Choroid plexus epithelial cell (primary cell): Measurements from ENCODE around the gene LRRC36.

ENCODE experiments used
- DNase-seq: peaks from one replicate; pipeline ENCODE4 v3.0.0-alpha.2; 2010; ENCODE audit warnings: low read depth
- H3K4me3 ChIP-seq: 2 replicates; pipeline ENCODE4 v1.5.1; 2011; ENCODE audit warnings: low read depth, mild to moderate bottlenecking, control low read depth, low read length, moderate library complexity
- TF ChIP-seq, protein P1 (sequence below): conservative IDR thresholded peaks from 2 replicates; pipeline ENCODE4 v1.5.1; 2011; ENCODE audit warnings: low read depth, mild to moderate bottlenecking, control low read depth, inconsistent platforms, low read length, moderate library complexity

The LRRC36 gene

DNA sequence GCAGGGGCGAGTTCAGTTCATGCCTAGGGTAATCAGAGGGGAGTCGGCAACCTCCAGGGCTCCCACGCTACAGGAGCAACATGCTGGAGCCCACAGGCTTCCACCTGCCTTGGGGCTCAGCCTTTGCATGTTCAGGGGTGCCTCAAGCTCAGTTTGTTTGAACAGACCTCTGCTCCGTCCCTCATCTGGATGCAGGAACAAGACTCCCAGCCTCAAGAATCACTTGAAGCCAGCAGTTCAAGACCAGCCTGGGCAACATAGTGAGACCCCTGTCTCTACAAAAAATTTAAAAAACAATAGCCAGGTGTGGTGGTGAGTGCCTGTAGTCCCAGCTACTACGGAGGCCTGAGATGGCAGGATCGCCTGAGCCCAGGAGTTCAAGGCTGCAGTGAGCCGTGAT is 99.4 kb downstream of the LRRC36 start:
- DNase-seq, result no peak
- TF ChIP-seq, protein P1, sequence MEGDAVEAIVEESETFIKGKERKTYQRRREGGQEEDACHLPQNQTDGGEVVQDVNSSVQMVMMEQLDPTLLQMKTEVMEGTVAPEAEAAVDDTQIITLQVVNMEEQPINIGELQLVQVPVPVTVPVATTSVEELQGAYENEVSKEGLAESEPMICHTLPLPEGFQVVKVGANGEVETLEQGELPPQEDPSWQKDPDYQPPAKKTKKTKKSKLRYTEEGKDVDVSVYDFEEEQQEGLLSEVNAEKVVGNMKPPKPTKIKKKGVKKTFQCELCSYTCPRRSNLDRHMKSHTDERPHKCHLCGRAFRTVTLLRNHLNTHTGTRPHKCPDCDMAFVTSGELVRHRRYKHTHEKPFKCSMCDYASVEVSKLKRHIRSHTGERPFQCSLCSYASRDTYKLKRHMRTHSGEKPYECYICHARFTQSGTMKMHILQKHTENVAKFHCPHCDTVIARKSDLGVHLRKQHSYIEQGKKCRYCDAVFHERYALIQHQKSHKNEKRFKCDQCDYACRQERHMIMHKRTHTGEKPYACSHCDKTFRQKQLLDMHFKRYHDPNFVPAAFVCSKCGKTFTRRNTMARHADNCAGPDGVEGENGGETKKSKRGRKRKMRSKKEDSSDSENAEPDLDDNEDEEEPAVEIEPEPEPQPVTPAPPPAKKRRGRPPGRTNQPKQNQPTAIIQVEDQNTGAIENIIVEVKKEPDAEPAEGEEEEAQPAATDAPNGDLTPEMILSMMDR, result no peak

DNA sequence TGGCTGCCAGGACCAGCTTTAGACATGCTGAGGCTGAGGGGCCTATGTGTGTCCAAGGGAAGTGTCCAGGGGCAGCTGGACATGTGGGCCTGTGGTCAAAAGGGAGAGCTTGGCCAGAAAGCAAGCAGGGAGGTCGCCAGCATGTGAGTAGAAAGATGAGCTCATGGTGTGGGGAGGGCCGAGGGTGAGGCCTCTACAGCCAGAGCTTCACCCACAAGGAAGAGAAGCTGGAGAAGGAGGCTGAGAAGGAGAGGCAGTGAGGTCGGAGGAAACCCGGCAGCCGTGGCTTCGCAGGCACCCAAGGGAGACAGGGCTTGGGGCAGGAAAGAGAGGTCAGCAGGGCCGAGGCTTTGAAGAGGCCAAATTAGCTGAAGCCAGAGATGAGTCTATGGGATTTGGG is 100.3 kb downstream of the LRRC36 start:
- H3K4me3 ChIP-seq, result no peak overlapping the region
- TF ChIP-seq, protein P1, result no peak
- DNase-seq, result peak; percentile 50

More for the DNA sequence above, 99.4 kb downstream of the LRRC36 start:
- no peak overlapping the region for H3K4me3 ChIP-seq

DNA sequence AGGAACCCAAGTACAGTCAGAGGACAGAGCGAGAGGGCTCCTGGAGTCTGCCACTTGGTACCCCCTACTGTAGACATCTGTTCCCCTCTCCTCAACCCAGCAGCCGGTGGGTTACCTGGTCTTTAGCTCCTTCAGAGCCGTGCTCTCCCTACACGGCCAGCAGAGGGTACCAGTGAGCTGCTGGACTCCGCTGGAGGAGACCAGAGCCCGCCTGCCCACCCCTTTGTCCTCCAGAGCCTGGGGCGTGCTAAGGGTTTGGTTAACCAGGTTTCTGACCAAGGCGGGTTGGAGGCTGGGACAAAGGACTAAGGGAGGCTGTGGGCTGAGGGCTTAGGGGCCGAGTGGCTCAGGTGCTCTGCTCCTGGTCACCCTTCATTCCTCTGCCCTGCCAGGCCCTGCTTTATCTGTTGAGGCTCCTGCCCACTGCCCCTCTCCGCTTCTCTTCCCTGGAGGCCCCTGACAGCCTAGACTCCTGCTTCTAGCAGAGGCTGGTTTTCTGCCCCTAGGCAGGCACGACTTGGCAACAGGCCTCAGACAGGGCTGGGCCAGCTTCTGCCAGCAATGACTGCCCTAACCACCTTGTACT is 101.6 kb downstream of the LRRC36 start:
- peak; percentile 71 for DNase-seq
- H3K4me3 ChIP-seq, result no peak overlapping the region
- TF ChIP-seq, protein P1, result peak; percentile 93

DNA sequence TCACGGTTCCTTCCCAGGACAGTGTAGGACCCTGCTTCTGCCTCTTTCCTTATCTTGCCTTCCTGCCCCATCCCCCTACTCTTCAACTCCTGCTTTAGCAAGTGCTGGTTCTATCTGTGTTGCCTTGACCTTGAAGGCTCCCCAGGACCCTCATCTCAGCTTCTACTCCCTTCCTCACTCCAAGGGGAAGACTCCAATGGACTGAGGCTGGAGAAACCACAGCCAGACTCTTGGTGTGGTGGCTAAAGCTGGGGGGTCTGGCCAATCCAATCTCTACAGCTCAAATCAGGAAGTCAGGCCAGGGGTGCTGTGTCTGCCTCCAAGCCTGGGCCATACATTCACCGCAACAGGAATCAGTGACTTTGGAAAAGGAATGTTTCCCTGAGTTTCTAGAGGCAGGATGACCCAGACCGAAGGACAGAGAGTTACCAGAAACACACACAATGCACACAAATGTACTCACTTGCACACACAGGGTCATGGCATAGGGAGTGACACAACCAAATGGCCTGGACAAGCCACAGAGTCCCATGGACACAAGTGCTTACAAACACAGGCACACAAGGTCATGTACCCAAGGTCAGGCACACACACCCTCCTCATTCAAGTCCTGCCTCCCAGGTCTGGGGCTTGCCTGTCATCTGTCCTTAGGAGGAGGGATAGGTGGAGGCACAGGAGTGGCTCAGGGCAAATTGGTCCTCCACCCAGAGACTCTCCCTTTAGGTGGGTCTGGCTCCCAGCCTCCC is 102.6 kb downstream of the LRRC36 start:
- no peak overlapping the region for H3K4me3 ChIP-seq
- TF ChIP-seq, protein P1, result no peak
- DNase-seq, result no peak

DNA sequence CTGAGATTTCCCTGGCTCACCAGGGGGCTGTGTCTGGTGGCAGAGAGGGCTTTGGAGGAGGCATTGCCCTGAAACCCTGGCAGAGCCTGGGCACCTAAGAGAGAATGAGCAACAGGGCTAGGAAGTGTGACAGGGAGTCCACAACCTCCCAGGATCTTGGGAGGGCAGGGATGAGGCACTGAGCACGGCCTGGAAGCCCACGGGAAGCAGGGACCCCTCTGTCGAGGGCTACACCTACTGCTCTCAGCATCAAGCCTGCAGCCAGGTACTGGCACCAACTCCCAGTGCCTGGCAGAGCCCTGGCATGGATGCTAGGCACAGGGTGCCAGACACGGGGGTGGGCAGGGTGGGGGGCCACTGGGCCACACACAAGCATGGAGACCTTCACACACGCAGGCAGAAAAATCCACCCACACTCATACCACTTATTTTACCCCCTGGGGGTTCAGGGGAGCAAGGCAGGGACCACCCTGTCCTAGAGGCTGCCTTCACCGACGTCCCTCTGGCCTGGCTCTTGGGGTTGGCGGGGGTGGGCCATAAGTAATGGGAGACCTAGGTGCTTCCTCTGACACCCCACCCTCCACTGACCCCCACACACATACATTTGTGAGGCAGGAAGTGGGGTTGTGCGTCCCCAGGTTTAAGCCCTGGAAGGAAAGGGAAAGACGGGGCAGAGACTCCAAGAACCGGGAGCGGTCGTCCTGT is 103.3 kb downstream of the LRRC36 start:
- H3K4me3 ChIP-seq, result no peak overlapping the region
- TF ChIP-seq, protein P1, result no peak
- DNase-seq, result no peak

- peak overlapping the region; percentile 40 for H3K4me3 ChIP-seq
- DNase-seq, result no peak
- TF ChIP-seq, protein P1, result no peak
Observed at GRCh38 chr16:67430504-67430976, 103.9 kb downstream of the LRRC36 start.
